Neutrophil (primary cell): ENCODE data around the gene B3GLCT.

Source experiments
- H3K27ac ChIP-seq: fragments of 200-600 bp; sonication (generic); 2 replicates; pipeline ENCODE4 v1.5.1; 2016; ENCODE audit warnings: mild to moderate bottlenecking, moderate library complexity
- H3K27me3 ChIP-seq: fragments of 200-600 bp; sonication (generic); 2 replicates; pipeline ENCODE4 v1.6.0; 2016; ENCODE audit warnings: mild to moderate bottlenecking
- H3K36me3 ChIP-seq: fragments of 200-600 bp; sonication (generic); 2 replicates; pipeline ENCODE4 v1.5.1; 2017
- H3K4me1 ChIP-seq, 2 experiments: fragments of 200-600 bp in 1 of 2; sonication (generic) in 1 of 2; 1 replicate in 1 of 2; 2 replicates in 1 of 2; pipeline versions ENCODE4 v1.5.1 to v1.6.1; 2013 to 2016; ENCODE audit warnings: low read depth in 1 of 2, low read length in 1 of 2, mild to moderate bottlenecking in 1 of 2, moderate library complexity in 1 of 2; ENCODE audit not compliant: control insufficient read depth in 1 of 2, insufficient read depth in 1 of 2
- H3K4me3 ChIP-seq, 2 experiments: fragments of 200-600 bp in 1 of 2; sonication (generic) in 1 of 2; 1 replicate in 1 of 2; 2 replicates in 1 of 2; pipeline ENCODE4 v1.5.1; 2013 to 2016; ENCODE audit warnings: low read depth in 1 of 2, low read length in 1 of 2, mild to moderate bottlenecking in 1 of 2, moderate library complexity in 1 of 2
- H3K9me3 ChIP-seq: fragments of 200-600 bp; sonication (generic); 2 replicates; pipeline ENCODE4 v1.5.1; 2016
- CTCF ChIP-seq: fragments of 200-600 bp; sonication (generic); IDR thresholded peaks from 2 replicates; pipeline ENCODE4 v1.5.1; 2016; ENCODE audit warnings: antibody characterized with exemption

B3GLCT gene

GRCh38 chr13:31377946-31378345 lies 178.2 kb downstream of the B3GLCT start:
- Histone ChIP-seq H3K27ac (no peak overlapping the region), H3K36me3 (no peaks in the 10 kb centered on the region), H3K4me1 (no peaks in the 10 kb centered on the region), H3K4me3 (no peak overlapping the region), H3K27me3 (peaks cover 16% of the 10 kb centered on the region), H3K9me3 (no peaks in the 10 kb centered on the region)
- TF ChIP-seq CTCF = no peak

DNA sequence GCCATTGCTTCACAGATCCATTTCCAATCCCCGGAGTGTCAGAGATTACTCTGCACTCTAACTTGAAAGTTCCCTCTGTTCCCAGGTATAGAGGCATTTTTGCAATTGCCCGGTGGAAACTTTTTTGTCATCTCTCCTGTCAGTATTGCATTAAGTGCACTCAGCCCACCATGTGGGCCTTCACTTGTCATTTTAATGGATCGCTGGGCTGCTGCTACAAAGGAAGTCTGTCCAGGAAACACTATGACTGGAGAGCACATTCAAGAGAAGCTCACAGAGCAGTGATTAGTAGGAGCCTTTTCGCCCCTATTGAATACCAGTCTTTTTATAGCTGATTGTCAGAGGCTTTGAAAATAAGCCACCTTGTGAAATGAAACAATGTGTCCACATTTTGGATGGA lies 180.9 kb downstream of the B3GLCT start:
- Histone ChIP-seq H3K4me3 (no peak overlapping the region), H3K27ac (no peak overlapping the region), H3K27me3 (peaks cover 16% of the 10 kb centered on the region), H3K4me1 (no peaks in the 10 kb centered on the region), H3K36me3 (no peaks in the 10 kb centered on the region), H3K9me3 (no peaks in the 10 kb centered on the region)
- no peak for TF ChIP-seq CTCF
